NCI-H1105 (cell line): ENCODE measurements around the gene IFT74.
"Not testable (repeated sequence)": the region's sequence is repeated elsewhere in the genome, so short reads cannot be mapped to it uniquely, and the experiment has no call there.

Experiments
- DNase-seq: peaks from one replicate; lab custom pipeline; 2025; lab: John Stamatoyannopoulos, UW

IFT74 gene

GRCh38 chr9:27073841-27074728 lies 117.9 kb downstream of the IFT74 start:
- no peak for DNase-seq

- no peak for DNase-seq
These were observed 122.5 kb downstream of the IFT74 start for GRCh38 chr9:27078685-27079084.

- no peak for DNase-seq
These were observed 129.2 kb downstream of the IFT74 start for GRCh38 chr9:27085456-27085855.

GRCh38 chr9:27086818-27087680 lies 130.8 kb downstream of the IFT74 start:
- no peak for DNase-seq

GRCh38 chr9:27088981-27089380 lies 132.8 kb downstream of the IFT74 start:
- no peak for DNase-seq

- DNase-seq, result no peak
These were observed 133.5 kb downstream of the IFT74 start for GRCh38 chr9:27089706-27090105.

GRCh38 chr9:27090231-27090630 lies 134.0 kb downstream of the IFT74 start:
- DNase-seq, result no peak

- DNase-seq, result no peak
These were observed 134.5 kb downstream of the IFT74 start for GRCh38 chr9:27090711-27091110.

- DNase-seq, result not testable (repeated sequence)
These were observed 136.3 kb downstream of the IFT74 start for GRCh38 chr9:27092496-27092895.

GRCh38 chr9:27093384-27094067 lies 137.3 kb downstream of the IFT74 start:
- not testable (repeated sequence) for DNase-seq

- DNase-seq, result no peak
These were observed 138.6 kb downstream of the IFT74 start for GRCh38 chr9:27094640-27095298.

- DNase-seq, result no peak
These were observed 151.0 kb downstream of the IFT74 start for GRCh38 chr9:27107241-27107640.

GRCh38 chr9:27108981-27109541 lies 152.8 kb downstream of the IFT74 start, which contains the start of gene TEK:
TEK (plus strand) TSS chr9:27109225; CDS start chr9:27109591, 366 bp downstream.
- DNase-seq, result no peak

GRCh38 chr9:27109621-27110020 lies 153.4 kb downstream of the IFT74 start:
- no peak for DNase-seq

GRCh38 chr9:27110181-27110580 lies 154.0 kb downstream of the IFT74 start:
- no peak for DNase-seq

- DNase-seq, result no peak
These were observed 156.0 kb downstream of the IFT74 start for GRCh38 chr9:27112235-27112634.
